Gastroesophageal sphincter (tissue), 4 donors: ENCODE measurements around the gene DNAJC4. TPM values are rescaled to one million over a fixed set of nuclear protein-coding genes. Genes with fewer than 3 reads are reported as not detected.
A peak's percentile ranks its signal among the peaks of the same experiment; 100 is the strongest.

Source experiments
- ATAC-seq: fragments of 150-250 bp; one replicate; pipeline ENCODE4 v1.9.1; 2016; ENCODE audit warnings: mild to moderate bottlenecking, moderate library complexity
- H3K27ac ChIP-seq, 4 donors: fragments of 200-600 bp; sonication (generic) in 3 of 4; 1 replicate in 3 of 4; 2 replicates in 1 of 4; pipeline ENCODE4 v1.5.1; 2016 to 2019
- H3K27me3 ChIP-seq: fragments of 200-600 bp; sonication (generic); one replicate; pipeline ENCODE4 v1.5.1; 2019
- H3K36me3 ChIP-seq, 2 donors: fragments of 200-600 bp; sonication (generic); one replicate each; pipeline ENCODE4 v1.5.1; 2019; ENCODE audit warnings: control low read depth in 1 of 2
- H3K4me1 ChIP-seq, 3 donors: fragments of 200-600 bp; sonication (generic); 1 replicate in 2 of 3; 2 replicates in 1 of 3; pipeline ENCODE4 v1.5.1; 2016 to 2019; ENCODE audit warnings: control low read depth in 2 of 3
- H3K4me3 ChIP-seq, 2 donors: fragments of 200-600 bp; sonication (generic); one replicate each; pipeline ENCODE4 v1.5.1; 2019; ENCODE audit warnings: mild to moderate bottlenecking in 1 of 2, moderate library complexity in 1 of 2
- H3K9me3 ChIP-seq, 3 donors: fragments of 200-600 bp; sonication (generic); one replicate each; pipeline ENCODE4 v1.5.1; 2017 to 2019; ENCODE audit warnings: control low read depth in 2 of 3
- CTCF ChIP-seq, 4 experiments: fragments of 200-600 bp in 2 of 4; fragments of 450-650 bp in 2 of 4; sonication (generic) in 1 of 4; IDR thresholded peaks; one replicate each; pipeline ENCODE4 v1.5.1; 2017 to 2019; ENCODE audit warnings: antibody characterized with exemption in 4 of 4, mild to moderate bottlenecking in 2 of 4, moderate library complexity in 2 of 4
- EP300 ChIP-seq: sonication (generic); formaldehyde crosslinking; IDR thresholded peaks from one replicate; pipeline ENCODE4 v1.6.1; 2017; ENCODE audit warnings: antibody characterized with exemption, mild to moderate bottlenecking
- POLR2A ChIP-seq, 2 donors: fragments of 450-650 bp; IDR thresholded peaks; one replicate each; pipeline ENCODE4 v1.6.1; 2017; ENCODE audit warnings: antibody characterized with exemption in 2 of 2, mild to moderate bottlenecking in 2 of 2, moderate library complexity in 1 of 2
- POLR2AphosphoS5 ChIP-seq: sonication (generic); formaldehyde crosslinking; IDR thresholded peaks from one replicate; pipeline ENCODE4 v1.6.1; 2017; ENCODE audit warnings: antibody characterized with exemption
- WGBS, 2 donors: methylation state at CpG; one replicate each; pipeline ENCODE4 v1.1.5; 2018; ENCODE audit warnings: low coverage in 1 of 2; 5-methylcytosine and 5-hydroxymethylcytosine counted together
- total RNA-seq, 4 donors: library from RNA; depleted of rRNA; stranded (reverse); fragments of >200 nt; gene quantifications; one replicate each; pipeline ENCODE4 v1.1.0, GENCODE V29; 2016

DNAJC4 gene
- total RNA-seq, 4 donors from 2014 or later, result 7.1 to 33.5 (median 28.9) TPM

GRCh38 chr11:64230985-64231365 lies 627 bp downstream of the DNAJC4 start:
- ATAC-seq, result no peak
- H3K36me3 ChIP-seq, result peaks cover 0 to 3% of the 10 kb centered on the region in 2 donors
- no peaks in the 10 kb centered on the region for H3K27me3 ChIP-seq
- peak overlapping the region; percentile 39 to 83 for H3K4me3 ChIP-seq
- TF ChIP-seq CTCF (IDR thresholded peaks at IDR 0.05), result no peak
- WGBS, 2 donors, result 6 to 14% methylated on average over 2 to 5 of the region's 8 CpGs
- H3K27ac ChIP-seq, result peak overlapping the region; percentile 67 to 97 (median 96)
- peaks cover 3 to 87% (median 40%) of the 10 kb centered on the region in 3 donors for H3K4me1 ChIP-seq
- no peaks in the 10 kb centered on the region for H3K9me3 ChIP-seq

- H3K36me3 ChIP-seq, result peaks cover 0 to 9% of the 10 kb centered on the region in 2 donors
- H3K4me3 ChIP-seq, result no peak overlapping the region
- TF ChIP-seq EP300 (no peak), POLR2AphosphoS5 (no peak), POLR2A (IDR thresholded peaks at IDR 0.05) (no peak), CTCF (IDR thresholded peaks at IDR 0.05) (no peak)
- no peaks in the 10 kb centered on the region for H3K9me3 ChIP-seq
- no peaks in the 10 kb centered on the region for H3K27me3 ChIP-seq
- peak overlapping the region in 3 of 4 donors; percentile 37 to 96 (median 95) for H3K27ac ChIP-seq
- peaks cover 3 to 89% (median 40%) of the 10 kb centered on the region in 3 donors for H3K4me1 ChIP-seq
- WGBS, 2 donors, result no CpG with 5 or more reads among the region's 7 CpGs
- no peak for ATAC-seq
Observed at GRCh38 chr11:64231546-64231945, 1.2 kb downstream of the DNAJC4 start.

GRCh38 chr11:64232182-64232966 lies 2.0 kb downstream of the DNAJC4 start:
- peaks cover 0 to 17% of the 10 kb centered on the region in 2 donors for H3K36me3 ChIP-seq
- TF ChIP-seq POLR2A (IDR thresholded peaks at IDR 0.05), result no peak
- TF ChIP-seq EP300, result no peak
- no peak for TF ChIP-seq POLR2AphosphoS5
- TF ChIP-seq CTCF (IDR thresholded peaks at IDR 0.05), result no peak
- H3K4me1 ChIP-seq, result peaks cover 3 to 84% (median 33%) of the 10 kb centered on the region in 3 donors
- no peak overlapping the region for H3K4me3 ChIP-seq
- ATAC-seq, result no peak
- WGBS, 2 donors, result 88% methylated on average over 4 of the region's 15 CpGs; no CpG with 5 or more reads in 1 of the 2 donors
- H3K27ac ChIP-seq, result peak overlapping the region in 3 of 4 donors; percentile 37 to 96 (median 95)
- H3K9me3 ChIP-seq, result no peaks in the 10 kb centered on the region
- H3K27me3 ChIP-seq, result no peaks in the 10 kb centered on the region

GRCh38 chr11:64232967-64233315 lies 2.6 kb downstream of the DNAJC4 start:
- Histone ChIP-seq H3K4me1 (peaks cover 3 to 80% (median 27%) of the 10 kb centered on the region in 3 donors), H3K36me3 (peaks cover 0 to 23% of the 10 kb centered on the region in 2 donors), H3K27ac (peak overlapping the region in 3 of 4 donors; percentile 95 to 96 (median 96)), H3K27me3 (no peaks in the 10 kb centered on the region), H3K4me3 (no peak overlapping the region), H3K9me3 (no peaks in the 10 kb centered on the region)
- TF ChIP-seq EP300, result no peak
- TF ChIP-seq CTCF (IDR thresholded peaks at IDR 0.05), result no peak
- no peak for TF ChIP-seq POLR2AphosphoS5
- TF ChIP-seq POLR2A (IDR thresholded peaks at IDR 0.05), result no peak
- WGBS, 2 donors, result 77 to 79% methylated on average over 7 to 8 of the region's 8 CpGs
- no peak for ATAC-seq
